ENCODE results near the gene ZBTB20. TPM values are rescaled to one million over a fixed set of nuclear protein-coding genes. Genes with fewer than 3 reads are reported as not detected.

The ZBTB20 gene
- total and polyA plus RNA-seq, 2 donors (not counting 1 experiment from before 2014, with no cell fraction given): 4.0 to 123 TPM

DNA sequence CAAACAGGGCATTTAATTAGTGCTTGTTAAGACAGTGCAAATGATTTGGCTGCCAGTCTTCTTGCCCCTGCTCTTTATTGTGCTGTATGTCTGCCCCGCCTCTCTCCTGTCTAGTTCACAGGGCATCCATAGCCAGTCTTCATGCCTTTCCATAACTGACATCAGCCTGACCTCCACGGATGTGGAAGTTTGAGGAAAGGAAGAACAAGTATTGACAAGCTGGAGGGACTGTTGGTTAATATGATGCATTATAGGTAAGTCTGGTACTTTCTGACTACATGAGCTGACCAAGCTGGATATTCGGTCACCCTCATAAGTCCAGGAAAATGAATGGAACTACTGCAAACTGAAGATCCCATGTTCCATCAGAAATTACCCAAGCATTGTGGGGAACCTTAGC is 527.3 kb downstream of the ZBTB20 start:
- peaks cover 4 to 6% of the 10 kb centered on the region in 2 donors for H3K4me1 ChIP-seq (ENCODE audit: control insufficient read depth in 2 of 2, insufficient read depth in 2 of 2, low read length in 2 of 2)
- WGBS (ENCODE audit: insufficient coverage): no CpG with 5 or more reads among the region's 3 CpGs
- Mint-ChIP-seq H3K27me3 (no peaks in the 10 kb centered on the region), H3K9me3 (ENCODE audit: insufficient read depth) (no peaks in the 10 kb centered on the region), H3K4me1 (peaks cover 20% of the 10 kb centered on the region), H3K27ac (no peak overlapping the region), H3K4me3 (no peak overlapping the region)
- no peak overlapping the region for H3K4me2 ChIP-seq (replicated peaks; ENCODE audit: low read depth, low read length, poor library complexity, severe bottlenecking)
- H3K27ac ChIP-seq (ENCODE audit: low read length in 2 of 2): no peak overlapping the region
- H4K20me1 ChIP-seq (ENCODE audit: control insufficient read depth, insufficient read depth, low read length, poor library complexity, severe bottlenecking): no peaks in the 10 kb centered on the region
- TF ChIP-seq CTCF (IDR thresholded peaks at IDR 0.05) (no peak), EZH2 (IDR thresholded peaks at IDR 0.05; ENCODE audit: borderline replicate concordance, insufficient read depth, low read depth, low read length, poor library complexity, severe bottlenecking) (no peak)
- H3K27me3 ChIP-seq (replicated peaks in 1 of 4; ENCODE audit: control extremely low read depth in 1 of 4, control insufficient read depth in 3 of 4, insufficient read depth in 4 of 4, low read length in 3 of 4): no peaks in the 10 kb centered on the region
- H3K36me3 ChIP-seq (replicated peaks in 1 of 2; ENCODE audit: control extremely low read depth in 1 of 2, control insufficient read depth in 1 of 2, extremely low read depth in 1 of 2, insufficient read depth in 2 of 2, low read length in 1 of 2): peaks cover under 1 to 3% of the 10 kb centered on the region in 2 experiments
- CTCF ChIA-PET: no interaction called here
- POLR2A ChIA-PET: no interaction called here
- no peaks in the 10 kb centered on the region for H3K9me3 ChIP-seq (ENCODE audit: control extremely low read depth in 1 of 3, control insufficient read depth in 2 of 3, insufficient read depth in 1 of 3, low read length in 2 of 3)
- intact Hi-C loops (cut with micrococcal nuclease): no loop called here
- H3K9ac ChIP-seq (ENCODE audit: low read length): no peak overlapping the region
- H2AFZ ChIP-seq (ENCODE audit: insufficient read depth, low read depth, low read length, poor library complexity, severe bottlenecking): no peak overlapping the region
- no peak overlapping the region for H3K4me3 ChIP-seq (ENCODE audit: control extremely low read depth in 1 of 5, extremely low read depth in 1 of 5, insufficient read depth in 1 of 5, low read depth in 2 of 5, low read length in 4 of 5)
- H3K79me2 ChIP-seq (ENCODE audit: control insufficient read depth, insufficient read depth, low read length): no peaks in the 10 kb centered on the region
- ATAC-seq (ENCODE audit: low read depth): no peak
- no peak for DNase-seq

DNA sequence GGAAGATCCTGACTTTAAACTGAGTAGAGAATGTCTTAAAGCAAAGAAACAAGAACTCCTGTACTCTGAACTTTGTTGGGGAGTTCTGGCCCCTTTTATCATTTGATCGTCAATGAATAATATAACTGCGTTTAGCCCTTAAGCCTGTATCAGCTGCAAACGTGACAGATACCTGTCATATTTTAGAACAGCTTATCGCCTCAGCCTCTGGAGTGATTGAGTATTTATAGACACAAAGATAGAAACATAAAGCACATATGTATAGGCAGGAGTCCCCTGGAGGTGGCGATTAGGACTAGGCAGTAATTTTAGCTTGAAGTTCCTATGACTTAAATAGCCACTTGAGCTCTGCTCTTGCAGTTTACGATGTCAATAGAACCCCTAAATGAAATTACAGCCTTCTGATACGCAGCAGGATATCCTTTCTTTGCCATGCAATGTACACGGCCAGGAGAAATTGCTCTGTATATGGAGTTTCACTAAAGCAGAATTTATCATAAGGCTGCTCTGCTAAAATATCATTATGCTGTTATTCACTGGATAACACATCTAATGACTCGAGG is 531.5 kb downstream of the ZBTB20 start:
- no peaks in the 10 kb centered on the region for H3K9me3 Mint-ChIP-seq (ENCODE audit: insufficient read depth)
- TF ChIP-seq EZH2 (IDR thresholded peaks at IDR 0.05; ENCODE audit: borderline replicate concordance, insufficient read depth, low read depth, low read length, poor library complexity, severe bottlenecking): no peak
- TF ChIP-seq CTCF (IDR thresholded peaks at IDR 0.05): no peak
- Histone ChIP-seq H3K36me3 (replicated peaks in 1 of 2; ENCODE audit: control extremely low read depth in 1 of 2, control insufficient read depth in 1 of 2, extremely low read depth in 1 of 2, insufficient read depth in 2 of 2, low read length in 1 of 2) (no peaks in the 10 kb centered on the region), H3K4me2 (replicated peaks; ENCODE audit: low read depth, low read length, poor library complexity, severe bottlenecking) (no peak overlapping the region), H3K9ac (ENCODE audit: low read length) (no peak overlapping the region), H3K27ac (ENCODE audit: low read length in 2 of 2) (no peak overlapping the region), H2AFZ (ENCODE audit: insufficient read depth, low read depth, low read length, poor library complexity, severe bottlenecking) (no peak overlapping the region), H3K9me3 (ENCODE audit: control extremely low read depth in 1 of 3, control insufficient read depth in 2 of 3, insufficient read depth in 1 of 3, low read length in 2 of 3) (no peaks in the 10 kb centered on the region), H3K4me1 (ENCODE audit: control insufficient read depth in 2 of 2, insufficient read depth in 2 of 2, low read length in 2 of 2) (no peaks in the 10 kb centered on the region), H3K27me3 (replicated peaks in 1 of 4; ENCODE audit: control extremely low read depth in 1 of 4, control insufficient read depth in 3 of 4, insufficient read depth in 4 of 4, low read length in 3 of 4) (no peaks in the 10 kb centered on the region), H3K4me3 (ENCODE audit: control extremely low read depth in 1 of 5, extremely low read depth in 1 of 5, insufficient read depth in 1 of 5, low read depth in 2 of 5, low read length in 4 of 5) (no peak overlapping the region), H3K79me2 (ENCODE audit: control insufficient read depth, insufficient read depth, low read length) (no peaks in the 10 kb centered on the region), H4K20me1 (ENCODE audit: control insufficient read depth, insufficient read depth, low read length, poor library complexity, severe bottlenecking) (no peaks in the 10 kb centered on the region)
- WGBS (ENCODE audit: insufficient coverage): 92% methylated on average over 2 of the region's 9 CpGs
- intact Hi-C loops (cut with micrococcal nuclease): no loop called here
- no peaks in the 10 kb centered on the region for H3K4me1 Mint-ChIP-seq
- no peak overlapping the region for H3K27ac Mint-ChIP-seq
- POLR2A ChIA-PET: no interaction called here
- no peaks in the 10 kb centered on the region for H3K27me3 Mint-ChIP-seq
- CTCF ChIA-PET: no interaction called here
- H3K4me3 Mint-ChIP-seq: no peak overlapping the region
- DNase-seq (no peak), ATAC-seq (ENCODE audit: low read depth) (no peak)

Data from B cell (primary cell).